ENCODE measurements around the gene TAF7L. TPM values are rescaled to one million over a fixed set of nuclear protein-coding genes. Genes with fewer than 3 reads are reported as not detected.

TAF7L gene
- total RNA-seq, 1 experiment from 2014 or later: 0.22 TPM

DNA sequence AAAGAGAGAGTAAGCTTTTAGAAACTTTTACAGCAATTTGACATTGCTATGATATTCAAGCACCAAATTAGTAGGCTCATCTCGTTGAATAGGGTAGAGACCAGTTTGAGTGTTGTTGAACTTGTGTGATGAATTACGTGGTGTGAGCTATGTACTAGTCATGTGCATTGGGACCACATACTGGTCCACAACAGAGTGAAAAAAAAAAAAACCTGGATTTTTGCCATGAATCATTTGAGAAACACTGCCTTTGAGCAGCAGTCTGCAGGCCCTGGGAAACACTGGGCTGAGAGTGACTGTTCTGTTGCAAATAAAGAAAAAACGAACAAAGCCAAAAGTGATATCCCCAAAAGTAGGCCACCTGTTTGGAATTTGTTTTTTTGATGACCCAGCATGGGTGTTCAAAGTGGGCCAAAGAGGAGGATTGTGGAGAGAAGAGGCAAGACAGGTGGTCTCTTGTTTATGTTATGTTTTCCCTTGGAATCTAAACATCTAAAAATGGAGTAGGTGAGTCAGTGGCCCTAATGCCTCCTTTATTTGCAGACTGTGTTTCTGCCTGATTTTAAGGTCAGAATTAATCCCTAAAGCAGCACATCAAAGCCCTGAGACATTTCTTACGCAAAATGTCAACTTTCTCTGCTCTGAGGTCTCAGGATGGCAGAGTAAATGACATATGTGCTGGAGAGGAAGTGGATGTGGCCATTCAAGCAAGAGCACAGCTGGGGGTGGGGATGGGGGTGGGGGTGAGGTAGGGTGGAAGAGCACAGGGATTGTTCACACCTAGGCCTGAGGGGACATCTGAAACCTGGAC lies 33.5 kb downstream of the TAF7L start:
- Histone ChIP-seq H4K20me1 (ENCODE audit: insufficient read depth) (no peaks in the 10 kb centered on the region), H3K4me2 (ENCODE audit: low read length) (no peak overlapping the region), H3K27ac (ENCODE audit: low read depth, low read length) (no peak overlapping the region), H3K36me3 (ENCODE audit: control insufficient read depth in 1 of 2, insufficient read depth in 2 of 2, low read length in 2 of 2) (no peaks in the 10 kb centered on the region), H3K4me3 (replicated peaks in 1 of 2; ENCODE audit: low read depth in 1 of 2, low read length in 2 of 2) (no peak overlapping the region), H3K9me3 (ENCODE audit: control insufficient read depth in 1 of 2, insufficient read depth in 1 of 2, low read depth in 1 of 2, low read length in 2 of 2) (no peaks in the 10 kb centered on the region), H3K4me1 (ENCODE audit: control insufficient read depth in 1 of 2, insufficient read depth in 2 of 2, low read length in 2 of 2) (no peaks in the 10 kb centered on the region), H3K79me2 (ENCODE audit: insufficient read depth, low read length) (no peaks in the 10 kb centered on the region), H3K27me3 (ENCODE audit: insufficient read depth, low read length) (no peaks in the 10 kb centered on the region), H3K9ac (ENCODE audit: low read length) (no peak overlapping the region), H2AFZ (ENCODE audit: low read depth, low read length, poor library complexity, severe bottlenecking) (no peak overlapping the region), H3K9me2 (ENCODE audit: insufficient read depth) (no peaks in the 10 kb centered on the region)
- ChIA-PET CTCF (no interaction called here), POLR2A (no interaction called here), RAD21 (ENCODE audit: low non-redundant PET in 1 of 2, low total read pairs in 2 of 2, uncharacterized antibody in 2 of 2, unreplicated experiment in 2 of 2) (no interaction called here)
- intact Hi-C loops (cut with micrococcal nuclease): no loop called here
- no TSS peak for BruUV-seq (replicated peaks)
- ATAC-seq: no peak
- DNase-seq (ENCODE audit: low read depth, low spot score): no peak
- TF ChIP-seq, protein P1, sequence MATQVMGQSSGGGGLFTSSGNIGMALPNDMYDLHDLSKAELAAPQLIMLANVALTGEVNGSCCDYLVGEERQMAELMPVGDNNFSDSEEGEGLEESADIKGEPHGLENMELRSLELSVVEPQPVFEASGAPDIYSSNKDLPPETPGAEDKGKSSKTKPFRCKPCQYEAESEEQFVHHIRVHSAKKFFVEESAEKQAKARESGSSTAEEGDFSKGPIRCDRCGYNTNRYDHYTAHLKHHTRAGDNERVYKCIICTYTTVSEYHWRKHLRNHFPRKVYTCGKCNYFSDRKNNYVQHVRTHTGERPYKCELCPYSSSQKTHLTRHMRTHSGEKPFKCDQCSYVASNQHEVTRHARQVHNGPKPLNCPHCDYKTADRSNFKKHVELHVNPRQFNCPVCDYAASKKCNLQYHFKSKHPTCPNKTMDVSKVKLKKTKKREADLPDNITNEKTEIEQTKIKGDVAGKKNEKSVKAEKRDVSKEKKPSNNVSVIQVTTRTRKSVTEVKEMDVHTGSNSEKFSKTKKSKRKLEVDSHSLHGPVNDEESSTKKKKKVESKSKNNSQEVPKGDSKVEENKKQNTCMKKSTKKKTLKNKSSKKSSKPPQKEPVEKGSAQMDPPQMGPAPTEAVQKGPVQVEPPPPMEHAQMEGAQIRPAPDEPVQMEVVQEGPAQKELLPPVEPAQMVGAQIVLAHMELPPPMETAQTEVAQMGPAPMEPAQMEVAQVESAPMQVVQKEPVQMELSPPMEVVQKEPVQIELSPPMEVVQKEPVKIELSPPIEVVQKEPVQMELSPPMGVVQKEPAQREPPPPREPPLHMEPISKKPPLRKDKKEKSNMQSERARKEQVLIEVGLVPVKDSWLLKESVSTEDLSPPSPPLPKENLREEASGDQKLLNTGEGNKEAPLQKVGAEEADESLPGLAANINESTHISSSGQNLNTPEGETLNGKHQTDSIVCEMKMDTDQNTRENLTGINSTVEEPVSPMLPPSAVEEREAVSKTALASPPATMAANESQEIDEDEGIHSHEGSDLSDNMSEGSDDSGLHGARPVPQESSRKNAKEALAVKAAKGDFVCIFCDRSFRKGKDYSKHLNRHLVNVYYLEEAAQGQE (IDR thresholded peaks at IDR 0.05; ENCODE audit: low read depth): no peak
- TF ChIP-seq, protein P2, sequence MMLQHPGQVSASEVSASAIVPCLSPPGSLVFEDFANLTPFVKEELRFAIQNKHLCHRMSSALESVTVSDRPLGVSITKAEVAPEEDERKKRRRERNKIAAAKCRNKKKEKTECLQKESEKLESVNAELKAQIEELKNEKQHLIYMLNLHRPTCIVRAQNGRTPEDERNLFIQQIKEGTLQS (IDR thresholded peaks at IDR 0.05): no peak
- no peak for TF ChIP-seq EZH2phosphoT487 (IDR thresholded peaks at IDR 0.05; ENCODE audit: borderline replicate concordance)
- TF ChIP-seq CBX3 (IDR thresholded peaks at IDR 0.05; ENCODE audit: low read depth): no peak
- TF ChIP-seq EGR1 (IDR thresholded peaks at IDR 0.05; ENCODE audit: low read depth): no peak
- TF ChIP-seq, protein P3, sequence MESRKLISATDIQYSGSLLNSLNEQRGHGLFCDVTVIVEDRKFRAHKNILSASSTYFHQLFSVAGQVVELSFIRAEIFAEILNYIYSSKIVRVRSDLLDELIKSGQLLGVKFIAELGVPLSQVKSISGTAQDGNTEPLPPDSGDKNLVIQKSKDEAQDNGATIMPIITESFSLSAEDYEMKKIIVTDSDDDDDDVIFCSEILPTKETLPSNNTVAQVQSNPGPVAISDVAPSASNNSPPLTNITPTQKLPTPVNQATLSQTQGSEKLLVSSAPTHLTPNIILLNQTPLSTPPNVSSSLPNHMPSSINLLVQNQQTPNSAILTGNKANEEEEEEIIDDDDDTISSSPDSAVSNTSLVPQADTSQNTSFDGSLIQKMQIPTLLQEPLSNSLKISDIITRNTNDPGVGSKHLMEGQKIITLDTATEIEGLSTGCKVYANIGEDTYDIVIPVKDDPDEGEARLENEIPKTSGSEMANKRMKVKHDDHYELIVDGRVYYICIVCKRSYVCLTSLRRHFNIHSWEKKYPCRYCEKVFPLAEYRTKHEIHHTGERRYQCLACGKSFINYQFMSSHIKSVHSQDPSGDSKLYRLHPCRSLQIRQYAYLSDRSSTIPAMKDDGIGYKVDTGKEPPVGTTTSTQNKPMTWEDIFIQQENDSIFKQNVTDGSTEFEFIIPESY (IDR thresholded peaks at IDR 0.05; ENCODE audit: extremely low read depth, insufficient replicate concordance, low read length): no peak
- no peak for TF ChIP-seq POLR2A (IDR thresholded peaks at IDR 0.05; ENCODE audit: borderline replicate concordance, extremely low read depth, insufficient read depth, insufficient read length)
- TF ChIP-seq ZFX (IDR thresholded peaks at IDR 0.05): no peak
- TF ChIP-seq CEBPB (IDR thresholded peaks at IDR 0.05; ENCODE audit: low read depth): no peak
- TF ChIP-seq SIN3A (IDR thresholded peaks at IDR 0.05; ENCODE audit: low read depth): no peak
- TF ChIP-seq SRF (IDR thresholded peaks at IDR 0.05; ENCODE audit: low read depth): no peak
- no peak for TF ChIP-seq POLR2AphosphoS5 (IDR thresholded peaks at IDR 0.05; ENCODE audit: low read depth, low read length)
- TF ChIP-seq, protein P4, sequence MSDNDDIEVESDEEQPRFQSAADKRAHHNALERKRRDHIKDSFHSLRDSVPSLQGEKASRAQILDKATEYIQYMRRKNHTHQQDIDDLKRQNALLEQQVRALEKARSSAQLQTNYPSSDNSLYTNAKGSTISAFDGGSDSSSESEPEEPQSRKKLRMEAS (IDR thresholded peaks at IDR 0.05): no peak
- no peak for TF ChIP-seq YY1 (IDR thresholded peaks at IDR 0.05; ENCODE audit: extremely low read depth, insufficient replicate concordance, low read depth, low read length)
- TF ChIP-seq RAD21 (IDR thresholded peaks at IDR 0.05; ENCODE audit: low read depth): no peak
- TF ChIP-seq SP1 (IDR thresholded peaks at IDR 0.05; ENCODE audit: low read depth): no peak
- no peak for TF ChIP-seq ELF1 (IDR thresholded peaks at IDR 0.05; ENCODE audit: borderline replicate concordance, low read depth)
